Left colon (tissue), 2 donors: ENCODE measurements around the gene GAL3ST3. TPM values are rescaled to one million over a fixed set of nuclear protein-coding genes. Genes with fewer than 3 reads are reported as not detected.
A peak's percentile ranks its signal among the peaks of the same experiment; 100 is the strongest.

Experiments used
- ATAC-seq: fragments of 200-7000 bp; cut with Tn5 transposase; one replicate; pipeline ENCODE4 v1.9.1; 2020; ENCODE audit warnings: mild to moderate bottlenecking, moderate library complexity
- DNase-seq, 2 donors: peaks; one replicate each; pipeline ENCODE4 v3.0.0-alpha.2; 2020
- intact Hi-C, 2 donors: fragments of 100-400 bp; cut with DNase I in 1 of 2; cut with micrococcal nuclease in 1 of 2; formaldehyde crosslinking; loops; one replicate each; pipeline versions ENCODE4 v1.11.2 to v1.14.0; 2022; cut with DNase I, micrococcal nuclease
- total RNA-seq, 2 donors: library from RNA; stranded (reverse); fragmentation: NEBNext Ultra II Directional; extraction: Animal tissue kit (Norgen Biotek cat#: 25700); gene quantifications; one replicate each; pipeline ENCODE4 v1.2.1, GENCODE V29; 2021
- donor health status: DM: no; HTN: no; CAD: no.
- donor health status: DM: yes; HTN: yes; CAD: no.

GAL3ST3 gene
- total RNA-seq, 2 donors from 2014 or later: not detected

- no peak for ATAC-seq
- no peak for DNase-seq
- intact Hi-C loops: no loop called here
Observed at GRCh38 chr11:66003291-66003690, 45.7 kb downstream of the GAL3ST3 start.

DNA sequence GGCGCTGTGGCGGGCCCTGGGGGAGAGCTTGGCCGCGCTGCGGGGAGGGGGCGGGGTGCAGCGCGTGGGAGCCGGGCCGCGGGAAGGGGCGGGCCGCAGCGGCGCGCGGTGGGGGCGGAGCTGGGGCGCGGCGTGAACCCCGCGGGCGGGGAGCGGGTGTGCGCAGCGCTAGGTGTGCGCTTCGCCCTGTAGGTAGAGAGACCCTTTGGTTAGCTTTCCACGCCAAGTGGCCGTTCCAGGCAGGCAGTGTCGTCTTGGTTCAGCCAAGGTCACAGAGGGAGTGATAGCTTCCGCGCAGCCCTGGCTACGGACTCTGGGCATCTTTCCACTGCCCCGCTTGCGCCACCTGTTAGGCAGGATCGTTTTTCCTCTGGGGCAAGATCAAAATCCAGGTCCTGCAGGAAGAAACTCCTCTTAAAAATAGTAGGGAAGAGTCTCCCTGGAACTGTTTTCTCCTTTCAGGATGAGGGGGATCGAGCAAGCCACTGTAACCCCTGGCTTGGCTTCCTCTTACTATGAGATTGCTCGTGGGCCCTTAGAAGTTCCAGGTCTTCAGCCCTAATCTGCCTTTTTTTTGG is 46.2 kb downstream of the GAL3ST3 start:
- intact Hi-C loops: no loop called here
- ATAC-seq (peak; percentile 79), DNase-seq (peak; percentile 64 to 69)

GRCh38 chr11:66001942-66002647 is 46.9 kb downstream of the GAL3ST3 start, which contains the start of the genes BANF1 and EIF1AD:
Gene BANF1 (plus strand): TSS chr11:66002503. CDS start chr11:66003251, 748 bp downstream.
Gene EIF1AD (minus strand): TSS chr11:66002157. CDS start chr11:66000389, 1,768 bp downstream.
- intact Hi-C loops: no loop called here
- ATAC-seq (peak; percentile 89), DNase-seq (peak; percentile 91 to 92)

GRCh38 chr11:65997286-65997685 is 51.7 kb downstream of the GAL3ST3 start:
- intact Hi-C loops: no loop called here
- DNase-seq (no peak), ATAC-seq (no peak)

DNA sequence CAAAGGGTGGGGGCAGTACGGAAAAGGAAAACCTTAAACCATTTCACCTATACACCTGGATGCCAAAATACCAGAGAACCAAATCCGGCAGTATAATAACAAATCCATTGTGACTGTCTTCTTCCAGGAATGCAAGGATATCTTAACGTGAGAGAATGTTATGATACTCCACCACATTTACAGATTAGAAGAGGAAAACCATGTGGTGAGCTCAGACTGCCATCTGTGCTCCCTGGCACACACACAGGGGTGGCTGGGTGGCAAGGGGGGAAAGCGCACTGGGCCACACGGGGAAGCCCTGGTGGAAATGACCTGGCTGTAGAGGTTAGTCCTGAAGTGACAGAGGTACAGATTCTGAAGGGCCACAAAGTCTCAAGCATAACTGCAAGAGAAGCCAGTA is 56.9 kb downstream of the GAL3ST3 start:
- ATAC-seq (no peak), DNase-seq (no peak)
- intact Hi-C loops: no loop called here

Other genes with a start within 250 kb of the GAL3ST3 start
- 1 to 10 TPM; 1.6 to 3.8 TPM for gene SNX32, start 215.2 kb downstream of the GAL3ST3 start, total RNA-seq
- 1,000 to 10,000 TPM; 1,740 to 2,016 TPM for gene CFL1, start 191.0 kb downstream of the GAL3ST3 start, total RNA-seq
- 10 to 100 TPM; 55.7 to 63.4 TPM for gene MUS81, start 188.7 kb downstream of the GAL3ST3 start, total RNA-seq
- 10 to 100 TPM in 1 of 2 donors, 1 to 10 TPM in 1; 4.5 to 21.4 TPM for gene EFEMP2, start 176.4 kb downstream of the GAL3ST3 start, total RNA-seq
- gene CTSW, start 169.3 kb downstream of the GAL3ST3 start, total RNA-seq: 1 to 10 TPM; 1.5 to 2.4 TPM
- 10 to 100 TPM; 47.7 to 49.6 TPM for gene FIBP, start 160.7 kb downstream of the GAL3ST3 start, total RNA-seq
- 1 to 10 TPM; 7.1 to 8.6 TPM for gene CCDC85B, start 158.5 kb downstream of the GAL3ST3 start, total RNA-seq
- 1 to 10 TPM; 1.1 to 1.8 TPM for gene FOSL1, start 148.8 kb downstream of the GAL3ST3 start, total RNA-seq
- gene C11orf68, start 130.1 kb downstream of the GAL3ST3 start, total RNA-seq: 10 to 100 TPM; 18.6 to 29.3 TPM
- 10 to 100 TPM; 47.3 to 53.4 TPM for gene DRAP1, start 129.7 kb downstream of the GAL3ST3 start, total RNA-seq
- gene TSGA10IP, start 103.7 kb downstream of the GAL3ST3 start, total RNA-seq: not detected
- 10 to 100 TPM; 41.1 to 46.4 TPM for gene SART1, start 87.4 kb downstream of the GAL3ST3 start, total RNA-seq
- gene EIF1AD, start 47.0 kb downstream of the GAL3ST3 start, total RNA-seq: 10 to 100 TPM; 21.6 to 31.3 TPM
- 100 to 1,000 TPM; 103 to 111 TPM for gene BANF1, start 46.7 kb downstream of the GAL3ST3 start, total RNA-seq
- not detected for gene CST6, start 37.2 kb downstream of the GAL3ST3 start, total RNA-seq
- gene CATSPER1, start 22.7 kb downstream of the GAL3ST3 start, total RNA-seq: under 1 TPM in 1 of 2 donors, not detected in 1; 0.39 TPM
- gene SF3B2, start 3.2 kb upstream of the GAL3ST3 start, total RNA-seq: 100 to 1,000 TPM; 123 to 131 TPM
- 10 to 100 TPM; 17.1 to 19.2 TPM for gene PACS1, start 21.1 kb upstream of the GAL3ST3 start, total RNA-seq
- gene KLC2, start 208.5 kb upstream of the GAL3ST3 start, total RNA-seq: 10 to 100 TPM; 17.3 to 23.4 TPM
- gene RAB1B, start 219.5 kb upstream of the GAL3ST3 start, total RNA-seq: 100 to 1,000 TPM; 208 to 210 TPM
- gene CNIH2, start 229.0 kb upstream of the GAL3ST3 start, total RNA-seq: 1 to 10 TPM; 1.1 to 1.2 TPM
- gene YIF1A, start 240.0 kb upstream of the GAL3ST3 start, total RNA-seq: 100 to 1,000 TPM in 1 of 2 donors, 10 to 100 TPM in 1; 87.8 to 101 TPM
- under 1 TPM; 0.14 to 0.18 TPM for gene TMEM151A, start 242.7 kb upstream of the GAL3ST3 start, total RNA-seq